H1 (cell line): Measurements from ENCODE around the gene TMTC2. TPM values are rescaled to one million over a fixed set of nuclear protein-coding genes. Genes with fewer than 3 reads are reported as not detected.

ENCODE experiments used
- CTCF ChIA-PET: fragments of 300-600 bp; sonication (Branson Sonifier 250); formaldehyde crosslinking; loops from one replicate; lab custom pipeline; 2021; ENCODE audit not compliant: partially characterized antibody; lab: Charles Lee
- POLR2A ChIA-PET: fragments of 300-600 bp; sonication (Branson Sonifier 250); formaldehyde crosslinking; loops from one replicate; lab custom pipeline; 2021; ENCODE audit warnings: inconsistent platforms; ENCODE audit not compliant: partially characterized antibody; lab: Charles Lee
- DNase-seq, 2 experiments: peaks; one replicate each; pipeline versions ENCODE4 v3.0.0 to v3.0.0-alpha.2; 2010 to 2022; ENCODE audit warnings: low spot score in 2 of 2, low read depth in 1 of 2, mixed read lengths in 1 of 2
- FAIRE-seq: peaks from 2 replicates; lab custom pipeline; 2011; peaks lifted over from hg19 to GRCh38; lab: Jason Lieb, UNC
- H2AFZ ChIP-seq: 2 replicates; pipeline ENCODE4 v1.8.1; 2012; ENCODE audit warnings: low read length, inconsistent platforms
- H2AK5ac ChIP-seq: 2 replicates; pipeline ENCODE4 v1.6.1; 2013; ENCODE audit warnings: low read depth, low read length
- H2BK120ac ChIP-seq: replicated peaks from 2 replicates; pipeline ENCODE3; 2013; ENCODE audit warnings: low read depth, low read length, inconsistent platforms
- H2BK12ac ChIP-seq: 2 replicates; pipeline ENCODE4 v1.6.1; 2013; ENCODE audit warnings: low read depth, low read length
- H2BK15ac ChIP-seq: 2 replicates; pipeline ENCODE4 v1.6.1; 2013; ENCODE audit warnings: low read length
- H2BK20ac ChIP-seq: 2 replicates; pipeline ENCODE4 v1.6.1; 2013; ENCODE audit warnings: low read length
- H2BK5ac ChIP-seq: 2 replicates; pipeline ENCODE4 v1.6.1; 2013; ENCODE audit warnings: low read depth, low read length
- H3K14ac ChIP-seq: 2 replicates; pipeline ENCODE4 v1.6.1; 2013; ENCODE audit warnings: inconsistent platforms; ENCODE audit not compliant: insufficient read length
- H3K18ac ChIP-seq: 2 replicates; pipeline ENCODE4 v1.6.1; 2013; ENCODE audit warnings: low read length; ENCODE audit errors: extremely low read depth
- H3K23ac ChIP-seq: 2 replicates; pipeline ENCODE4 v1.6.1; 2013; ENCODE audit warnings: inconsistent platforms; ENCODE audit not compliant: insufficient read length
- H3K23me2 ChIP-seq: 2 replicates; pipeline ENCODE4 v1.6.1; 2013; ENCODE audit warnings: low read depth, low read length
- H3K27ac ChIP-seq: 2 replicates; pipeline ENCODE4 v1.6.1; 2011; ENCODE audit warnings: low read depth, low read length, inconsistent platforms
- H3K27me3 ChIP-seq, 4 experiments: replicated peaks in 1 of 4; 1 replicate in 1 of 4; 2 replicates in 3 of 4; pipeline versions ENCODE4 v1.6.1 to v1.8.1; 2011 to 2013; ENCODE audit warnings: low read length in 3 of 4, mild to moderate bottlenecking in 3 of 4, inconsistent platforms in 2 of 4, mixed read lengths in 2 of 4, moderate library complexity in 1 of 4; ENCODE audit not compliant: control insufficient read depth in 3 of 4, insufficient read depth in 3 of 4; ENCODE audit errors: extremely low read depth in 1 of 4
- H3K36me3 ChIP-seq, 4 experiments: 2 replicates each; pipeline versions ENCODE4 v1.6.1 to v1.8.1; 2011 to 2013; ENCODE audit warnings: mild to moderate bottlenecking in 4 of 4, low read length in 3 of 4, moderate library complexity in 2 of 4, control low read depth in 1 of 4, inconsistent platforms in 1 of 4; ENCODE audit not compliant: insufficient read depth in 4 of 4, control insufficient read depth in 2 of 4
- H3K4ac ChIP-seq: replicated peaks from 2 replicates; pipeline ENCODE3; 2013; ENCODE audit warnings: low read length, low read depth, mixed read lengths, inconsistent platforms; ENCODE audit not compliant: insufficient read length
- H3K4me1 ChIP-seq, 4 experiments: replicated peaks in 1 of 4; 1 replicate in 1 of 4; 2 replicates in 3 of 4; pipeline versions ENCODE4 v1.6.1 to v1.8.1; 2011 to 2013; ENCODE audit warnings: low read length in 3 of 4, inconsistent platforms in 2 of 4, mixed read lengths in 1 of 4; ENCODE audit not compliant: insufficient read depth in 4 of 4, control insufficient read depth in 3 of 4
- H3K4me2 ChIP-seq, 2 experiments: 2 replicates each; pipeline versions ENCODE4 v1.6.1 to v1.8.1; 2011 to 2013; ENCODE audit warnings: low read depth in 2 of 2, low read length in 2 of 2, control low read depth in 1 of 2, inconsistent platforms in 1 of 2, mild to moderate bottlenecking in 1 of 2; ENCODE audit not compliant: insufficient read depth in 1 of 2
- H3K4me3 ChIP-seq, 4 experiments: fragments of 200-600, 300-600 bp in 1 of 4; sonication (generic), shearing (Covaris generic), sonication (Bioruptor Twin) in 1 of 4; 2 replicates each; pipeline versions ENCODE4 v1.5.1 to v1.8.1; 2011 to 2016; ENCODE audit warnings: low read length in 4 of 4, low read depth in 3 of 4, control low read depth in 2 of 4, inconsistent platforms in 2 of 4, mild to moderate bottlenecking in 2 of 4, mixed read lengths in 1 of 4, moderate library complexity in 1 of 4; ENCODE audit not compliant: insufficient read depth in 2 of 4; ENCODE audit errors: extremely low read depth in 1 of 4
- H3K56ac ChIP-seq: replicated peaks from 2 replicates; pipeline ENCODE3; 2013; ENCODE audit warnings: low read depth, mild to moderate bottlenecking, mixed read lengths, low read length, inconsistent platforms; ENCODE audit not compliant: insufficient read length
- H3K79me1 ChIP-seq: 2 replicates; pipeline ENCODE4 v1.6.1; 2013; ENCODE audit warnings: low read depth, low read length, control low read depth
- H3K79me2 ChIP-seq, 2 experiments: 2 replicates each; pipeline versions ENCODE4 v1.6.1 to v1.8.1; 2012 to 2013; ENCODE audit warnings: low read length in 2 of 2, mild to moderate bottlenecking in 2 of 2, inconsistent platforms in 1 of 2; ENCODE audit not compliant: insufficient read depth in 2 of 2, control insufficient read depth in 1 of 2
- H3K9ac ChIP-seq, 4 experiments: replicated peaks in 1 of 4; 1 replicate in 1 of 4; 2 replicates in 3 of 4; pipeline versions ENCODE4 v1.6.1 to v1.8.1; 2011 to 2013; ENCODE audit warnings: low read depth in 3 of 4, low read length in 3 of 4, control low read depth in 2 of 4, mild to moderate bottlenecking in 2 of 4, moderate library complexity in 2 of 4, inconsistent platforms in 1 of 4; ENCODE audit errors: extremely low read depth in 1 of 4
- H3K9me3 ChIP-seq, 2 experiments: 2 replicates each; pipeline versions ENCODE4 v1.6.1 to v1.8.1; 2012 to 2013; ENCODE audit warnings: mild to moderate bottlenecking in 2 of 2, moderate library complexity in 2 of 2, control low read depth in 1 of 2, inconsistent platforms in 1 of 2, low read depth in 1 of 2, low read length in 1 of 2, mixed read lengths in 1 of 2; ENCODE audit not compliant: insufficient read depth in 2 of 2
- H4K20me1 ChIP-seq, 2 experiments: replicated peaks in 1 of 2; 2 replicates each; pipeline versions ENCODE3 to v1.8.1; 2011 to 2013; ENCODE audit warnings: inconsistent platforms in 2 of 2, low read length in 2 of 2, mild to moderate bottlenecking in 1 of 2; ENCODE audit not compliant: insufficient read depth in 2 of 2, control insufficient read depth in 1 of 2
- H4K5ac ChIP-seq: 2 replicates; pipeline ENCODE4 v1.6.1; 2013; ENCODE audit warnings: low read length, low read depth, mixed read lengths, inconsistent platforms; ENCODE audit not compliant: insufficient read length
- H4K8ac ChIP-seq: 2 replicates; pipeline ENCODE4 v1.8.0; 2013; ENCODE audit warnings: mild to moderate bottlenecking, moderate library complexity, low read length, inconsistent platforms; ENCODE audit not compliant: insufficient read depth; ENCODE audit errors: extremely low read depth
- H4K91ac ChIP-seq: replicated peaks from 2 replicates; pipeline ENCODE3; 2013; ENCODE audit warnings: low read length, mixed read lengths, inconsistent platforms; ENCODE audit not compliant: insufficient read length
- BACH1 ChIP-seq: IDR thresholded peaks from 2 replicates; pipeline ENCODE4 v1.6.1; 2012; ENCODE audit warnings: low read length, improper control_type of control experiment
- CBX8 ChIP-seq: fragments of 300-800, 300-1000 bp; sonication (generic); IDR thresholded peaks from 2 replicates; pipeline ENCODE4 v1.7.1; 2016; ENCODE audit warnings: low read depth, low read length, borderline replicate concordance
- CEBPB ChIP-seq: IDR thresholded peaks from 2 replicates; pipeline ENCODE4 v1.6.1; 2012; ENCODE audit warnings: low read depth, low read length
- CHD2 ChIP-seq: IDR thresholded peaks from 2 replicates; pipeline ENCODE4 v1.6.1; 2012; ENCODE audit warnings: low read length, improper control_type of control experiment
- EP300 ChIP-seq, 2 experiments: IDR thresholded peaks; 1 replicate in 1 of 2; 2 replicates in 1 of 2; pipeline ENCODE4 v1.6.1; 2011 to 2012; ENCODE audit warnings: low read depth in 2 of 2, low read length in 2 of 2, mild to moderate bottlenecking in 2 of 2, borderline replicate concordance in 1 of 2, inconsistent platforms in 1 of 2, moderate library complexity in 1 of 2
- NANOG ChIP-seq: IDR thresholded peaks from 2 replicates; pipeline ENCODE4 v1.6.1; 2011; ENCODE audit warnings: low read length, low read depth, mild to moderate bottlenecking, inconsistent platforms; ENCODE audit not compliant: insufficient read depth, poor library complexity, severe bottlenecking
- RBBP5 ChIP-seq: IDR thresholded peaks from 2 replicates; pipeline ENCODE4 v1.7.1; 2012; ENCODE audit warnings: low read depth, mild to moderate bottlenecking, inconsistent platforms, low read length, moderate library complexity, borderline replicate concordance
- SP4 ChIP-seq: IDR thresholded peaks from 2 replicates; pipeline ENCODE4 v1.6.1; 2012; ENCODE audit warnings: low read length, inconsistent platforms
- SRF ChIP-seq: IDR thresholded peaks from 2 replicates; pipeline ENCODE4 v1.6.1; 2011; ENCODE audit warnings: mild to moderate bottlenecking, low read depth, low read length, moderate library complexity
- TEAD4 ChIP-seq: IDR thresholded peaks from 2 replicates; pipeline ENCODE4 v1.6.1; 2012; ENCODE audit warnings: low read depth, low read length, inconsistent platforms, mixed read lengths
- ZNF274 ChIP-seq: IDR thresholded peaks from 2 replicates; pipeline ENCODE4 v1.7.0; 2012; ENCODE audit warnings: low read length, borderline replicate concordance; ENCODE audit errors: extremely low read depth
- whole genome bisulfite sequencing, 2 experiments: shearing (Covaris generic) in 1 of 2; methylation state at CpG; one replicate each; pipeline versions ENCODE4 v1.1.6 to v1.1.7; 2013 to 2015; ENCODE audit warnings: low lambda C conversion rate in 2 of 2, mixed read lengths in 2 of 2, inconsistent platforms in 1 of 2, low coverage in 1 of 2, missing lambda C conversion rate in 1 of 2; ENCODE audit not compliant: insufficient replicate concordance in 2 of 2, insufficient coverage in 1 of 2, insufficient read length in 1 of 2; ENCODE audit errors: extremely low coverage in 1 of 2, missing lambda C conversion rate in 1 of 2; 5-methylcytosine and 5-hydroxymethylcytosine counted together
- polyA plus RNA-seq, 7 experiments: library from polyadenylated mRNA; depleted of rRNA in 3 of 7; stranded (reverse) in 5 of 7; unstranded in 2 of 7; fragments of >200 nt in 5 of 7; fragments of 200-250 nt in 2 of 7; gene quantifications; 1 replicate in 5 of 7; 2 replicates in 1 of 7; 4 replicates in 1 of 7; pipeline versions ENCODE4 v1.2.1 to v1.2.3, GENCODE V29; 2011 to 2013; ENCODE audit warnings: missing spikeins in 2 of 7, mixed read lengths in 2 of 7
- total RNA-seq: library from RNA; stranded (reverse); fragmentation: NEBNext Ultra II Directional; extraction: Animal tissue kit (Norgen Biotek cat#: 25700); gene quantifications from 2 replicates; pipeline ENCODE4 v1.2.1, GENCODE V29; 2021

The TMTC2 gene
- total and polyA plus RNA-seq, 2 of the 8 experiments (the other 6 are each of a cell fraction or from before 2014, with no cell fraction given): 2.3 to 3.9 TPM

- CTCF ChIA-PET: no interaction called here
- no peak overlapping the region for H2BK15ac ChIP-seq
- 89% methylated on average over 1 of the region's 1 CpG; no CpG with 5 or more reads in 1 of the 2 experiments for WGBS, 2 experiments
- TF ChIP-seq EP300 (IDR thresholded peaks at IDR 0.05; ENCODE audit: borderline replicate concordance in 1 of 2, low read depth in 2 of 2, low read length in 2 of 2) (no peak), ZNF274 (no peak), TEAD4 (no peak), NANOG (no peak), CBX8 (no peak), CEBPB (no peak), CHD2 (no peak), BACH1 (no peak), SRF (no peak), RBBP5 (no peak), SP4 (no peak)
Observed at GRCh38 chr12:82955043-82955442, 268.3 kb downstream of the TMTC2 start.

More at GRCh38 chr12:82955043-82955442, 268.3 kb downstream of the TMTC2 start:
- no peak overlapping the region for H4K5ac ChIP-seq
- H3K9me3 ChIP-seq: no peaks in the 10 kb centered on the region
- no peak overlapping the region for H3K14ac ChIP-seq
- H3K79me1 ChIP-seq: no peaks in the 10 kb centered on the region
- H3K27ac ChIP-seq: no peak overlapping the region
- H3K4me2 ChIP-seq: no peak overlapping the region
- H2BK120ac ChIP-seq: no peak overlapping the region
- no peak overlapping the region for H3K18ac ChIP-seq
- no peak overlapping the region for H3K56ac ChIP-seq
- H3K23ac ChIP-seq: no peak overlapping the region
- H2AFZ ChIP-seq: no peak overlapping the region
- H2BK12ac ChIP-seq: no peak overlapping the region
- no peaks in the 10 kb centered on the region for H3K4me1 ChIP-seq
- H4K8ac ChIP-seq: no peak overlapping the region
- no peak overlapping the region for H2BK5ac ChIP-seq
- POLR2A ChIA-PET: no interaction called here
- H3K36me3 ChIP-seq: no peaks in the 10 kb centered on the region
- H2AK5ac ChIP-seq: no peak overlapping the region
- no peak overlapping the region for H3K4me3 ChIP-seq
- H3K23me2 ChIP-seq: no peaks in the 10 kb centered on the region
- no peak overlapping the region for H2BK20ac ChIP-seq
- no peaks in the 10 kb centered on the region for H3K79me2 ChIP-seq
- H4K20me1 ChIP-seq: no peaks in the 10 kb centered on the region
- no peak overlapping the region for H4K91ac ChIP-seq
- no peaks in the 10 kb centered on the region for H3K27me3 ChIP-seq
- FAIRE-seq: no peak
- no peak overlapping the region for H3K4ac ChIP-seq
- H3K9ac ChIP-seq: no peak overlapping the region
- DNase-seq: no peak
